Endodermal cell (in vitro differentiated cells): ENCODE data around the gene SMARCE1. TPM values are rescaled to one million over a fixed set of nuclear protein-coding genes. Genes with fewer than 3 reads are reported as not detected.

Experiments
- DNase-seq: peaks from one replicate; pipeline ENCODE4 v3.0.0-alpha.2; 2017
- H3K27ac ChIP-seq: 2 replicates; pipeline ENCODE4 v1.5.1; 2013; ENCODE audit warnings: mild to moderate bottlenecking, low read depth, low read length, moderate library complexity
- H3K27me3 ChIP-seq: 2 replicates; pipeline ENCODE4 v1.6.1; 2013; ENCODE audit warnings: mild to moderate bottlenecking, low read length, moderate library complexity; ENCODE audit not compliant: insufficient read depth, control insufficient read depth, poor library complexity, severe bottlenecking
- H3K36me3 ChIP-seq: 2 replicates; pipeline ENCODE4 v1.7.0; 2013; ENCODE audit warnings: mild to moderate bottlenecking, low read length, moderate library complexity; ENCODE audit not compliant: control insufficient read depth, insufficient read depth
- H3K4me1 ChIP-seq: one replicate; pipeline ENCODE4 v1.7.0; 2013; ENCODE audit warnings: low read length; ENCODE audit not compliant: control insufficient read depth, insufficient read depth
- H3K4me3 ChIP-seq: 2 replicates; pipeline ENCODE4 v1.5.1; 2013; ENCODE audit warnings: mild to moderate bottlenecking, low read length, moderate library complexity
- H3K9ac ChIP-seq: 2 replicates; pipeline ENCODE4 v1.6.1; 2013; ENCODE audit warnings: mild to moderate bottlenecking, low read length, moderate library complexity; ENCODE audit not compliant: poor library complexity, severe bottlenecking; ENCODE audit errors: extremely low read depth
- H3K9me3 ChIP-seq: 2 replicates; pipeline ENCODE4 v1.6.1; 2013; ENCODE audit warnings: mild to moderate bottlenecking, low read length, moderate library complexity; ENCODE audit not compliant: control insufficient read depth
- H3K27ac Mint-ChIP-seq: 2 replicates; pipeline ENCODE4 v1.8.0; 2020; ENCODE audit warnings: mixed read lengths
- H3K27me3 Mint-ChIP-seq: 2 replicates; pipeline ENCODE4 v1.8.0; 2021; ENCODE audit warnings: mild to moderate bottlenecking, mixed read lengths; ENCODE audit not compliant: insufficient read depth
- H3K36me3 Mint-ChIP-seq: 2 replicates; pipeline ENCODE4 v1.8.0; 2020; ENCODE audit warnings: low read depth, mixed read lengths
- H3K4me1 Mint-ChIP-seq: 2 replicates; pipeline ENCODE4 v1.8.0; 2020; ENCODE audit warnings: mixed read lengths
- H3K4me3 Mint-ChIP-seq: 2 replicates; pipeline ENCODE4 v1.8.0; 2020; ENCODE audit warnings: mild to moderate bottlenecking, moderate library complexity, mixed read lengths
- H3K9me3 Mint-ChIP-seq: 2 replicates; pipeline ENCODE4 v1.8.0; 2020; ENCODE audit warnings: mild to moderate bottlenecking, mixed read lengths
- CTCF ChIP-seq: fragments of 200-600 bp; sonication (generic); conservative IDR thresholded peaks from 2 replicates; pipeline ENCODE4 v1.5.0; 2021; ENCODE audit warnings: antibody characterized with exemption, mild to moderate bottlenecking
- WGBS, 2 experiments: methylation state at CpG; one replicate each; pipeline versions ENCODE4 v1.1.5 to v1.1.7; 2013; ENCODE audit warnings: missing lambda C conversion rate in 2 of 2, mixed read lengths in 1 of 2; ENCODE audit not compliant: insufficient coverage in 1 of 2, insufficient read length in 1 of 2; 5-methylcytosine and 5-hydroxymethylcytosine counted together
- total RNA-seq, 2 donors: library from RNA; stranded (reverse); fragmentation: NEBNext Ultra II Directional in 1 of 2; extraction: Animal tissue kit (Norgen Biotek cat#: 25700) in 1 of 2; gene quantifications; 2 replicates in 1 of 2; 3 replicates in 1 of 2; pipeline ENCODE4 v1.2.1, GENCODE V29; 2021

SMARCE1 gene
- total RNA-seq, 2 donors from 2014 or later: 156 to 191 TPM

GRCh38 chr17:40686192-40686591, 38.6 kb upstream of the SMARCE1 start:
- no peak for TF ChIP-seq CTCF
- 88 to 93% methylated on average over 4 of the region's 4 CpGs for WGBS, 2 experiments
- H3K4me3 Mint-ChIP-seq: no peak overlapping the region

GRCh38 chr17:40680998-40681397, 33.4 kb upstream of the SMARCE1 start:
- DNase-seq: no peak
- H3K9me3 Mint-ChIP-seq: no peaks in the 10 kb centered on the region
- H3K9ac ChIP-seq: no peak overlapping the region
- no peak overlapping the region for H3K27ac Mint-ChIP-seq
- TF ChIP-seq CTCF: no peak
- H3K4me1 Mint-ChIP-seq: no peaks in the 10 kb centered on the region
- no peaks in the 10 kb centered on the region for H3K36me3 Mint-ChIP-seq
- H3K4me3 ChIP-seq: no peak overlapping the region
- no peaks in the 10 kb centered on the region for H3K9me3 ChIP-seq
- H3K27ac ChIP-seq: no peak overlapping the region
- peaks cover 7% of the 10 kb centered on the region for H3K27me3 Mint-ChIP-seq
- no peak overlapping the region for H3K4me3 Mint-ChIP-seq
- H3K4me1 ChIP-seq: no peaks in the 10 kb centered on the region
- no peaks in the 10 kb centered on the region for H3K36me3 ChIP-seq
- H3K27me3 ChIP-seq: no peaks in the 10 kb centered on the region

More at GRCh38 chr17:40686192-40686591, 38.6 kb upstream of the SMARCE1 start:
- Mint-ChIP-seq H3K4me1 (no peaks in the 10 kb centered on the region), H3K36me3 (no peaks in the 10 kb centered on the region), H3K9me3 (no peaks in the 10 kb centered on the region), H3K27me3 (peaks cover 5% of the 10 kb centered on the region), H3K27ac (no peak overlapping the region)
- no peaks in the 10 kb centered on the region for H3K36me3 ChIP-seq
- no peaks in the 10 kb centered on the region for H3K27me3 ChIP-seq
- H3K27ac ChIP-seq: no peak overlapping the region
- H3K4me1 ChIP-seq: no peaks in the 10 kb centered on the region
- no peak for DNase-seq
- H3K4me3 ChIP-seq: no peak overlapping the region
- H3K9ac ChIP-seq: no peak overlapping the region
- no peaks in the 10 kb centered on the region for H3K9me3 ChIP-seq

- H3K27ac Mint-ChIP-seq: no peak overlapping the region
- no peak for TF ChIP-seq CTCF
- WGBS, 2 experiments: no CpG with 5 or more reads among the region's 2 CpGs
- H3K4me1 Mint-ChIP-seq: no peaks in the 10 kb centered on the region
- H3K36me3 Mint-ChIP-seq: no peaks in the 10 kb centered on the region
- Histone ChIP-seq H3K4me1 (no peaks in the 10 kb centered on the region), H3K9me3 (no peaks in the 10 kb centered on the region), H3K9ac (no peak overlapping the region), H3K27ac (no peak overlapping the region), H3K27me3 (no peaks in the 10 kb centered on the region), H3K4me3 (no peak overlapping the region), H3K36me3 (no peaks in the 10 kb centered on the region)
- no peaks in the 10 kb centered on the region for H3K9me3 Mint-ChIP-seq
- peaks cover 9% of the 10 kb centered on the region for H3K27me3 Mint-ChIP-seq
- no peak overlapping the region for H3K4me3 Mint-ChIP-seq
- no peak for DNase-seq
Observed at GRCh38 chr17:40679523-40679907, 31.9 kb upstream of the SMARCE1 start.
